BJ (cell line): ENCODE data around the gene USH2A. TPM values are rescaled to one million over a fixed set of nuclear protein-coding genes. Genes with fewer than 3 reads are reported as not detected.

Experiments
- CTCF ChIA-PET: fragments of 350-600 bp; formaldehyde crosslinking; extraction: SDS; loops from one replicate; lab custom pipeline; 2021; ENCODE audit warnings: antibody characterized with exemption, inconsistent platforms; lab: Yijun Ruan, JAX
- POLR2A ChIA-PET: fragments of 300-600 bp; sonication (Branson Sonifier 250); formaldehyde crosslinking; extraction: SDS; loops from one replicate; lab custom pipeline; 2021; ENCODE audit warnings: antibody characterized with exemption; lab: Charles Lee
- DNase-seq: peaks from one replicate; pipeline ENCODE4 v3.0.0-alpha.2; 2011; ENCODE audit warnings: low read depth
- H3K27me3 ChIP-seq: 2 replicates; pipeline ENCODE4 v1.6.0; 2011; ENCODE audit warnings: low read length; ENCODE audit not compliant: control insufficient read depth, insufficient read depth
- H3K36me3 ChIP-seq: 2 replicates; pipeline ENCODE4 v1.5.1; 2011; ENCODE audit warnings: low read length; ENCODE audit not compliant: control insufficient read depth, insufficient read depth
- H3K4me3 ChIP-seq: 2 replicates; pipeline ENCODE4 v1.5.1; 2011; ENCODE audit warnings: low read depth, mild to moderate bottlenecking, control low read depth, low read length
- polyA plus RNA-seq: library from polyadenylated mRNA; depleted of rRNA; stranded (reverse); fragments of >200 nt; gene quantifications from 2 replicates; pipeline ENCODE4 v1.2.3, GENCODE V29; 2011
- TF ChIP-seq, protein P1 (sequence below): IDR thresholded peaks from 2 replicates; pipeline ENCODE4 v1.5.1; 2011; ENCODE audit warnings: low read depth, mild to moderate bottlenecking, control low read depth, inconsistent platforms, low read length, moderate library complexity; ENCODE audit not compliant: insufficient read depth

Gene USH2A
- polyA plus RNA-seq, 1 experiment = under 0.01 TPM

DNA sequence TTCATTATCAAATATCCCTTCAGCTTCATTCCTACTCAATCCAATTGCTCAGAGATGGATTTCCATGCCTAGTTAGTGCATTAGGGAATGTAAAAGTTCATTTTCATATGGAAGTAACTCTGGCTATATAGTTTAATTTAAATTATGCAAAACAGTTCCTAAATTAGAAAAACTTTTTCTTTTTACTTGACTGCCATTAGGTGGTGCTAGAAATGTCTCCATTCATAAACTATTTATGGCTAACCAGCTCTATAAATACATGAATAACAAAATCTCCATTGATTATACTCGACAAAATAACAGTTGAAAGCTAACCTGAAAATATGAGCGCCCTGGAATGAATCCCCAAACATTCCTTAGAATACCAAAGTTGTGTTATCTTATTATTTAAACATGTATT lies 311.4 kb downstream of the USH2A start:
- CTCF ChIA-PET = interaction anchor here (1.2 to 1.7 kb wide), 2 partner anchors 8 to 110 kb away, joined by 4 to 5 read pairs; no protein-coding TSS in a partner anchor
- DNase-seq = no peak
- TF ChIP-seq, protein P1, sequence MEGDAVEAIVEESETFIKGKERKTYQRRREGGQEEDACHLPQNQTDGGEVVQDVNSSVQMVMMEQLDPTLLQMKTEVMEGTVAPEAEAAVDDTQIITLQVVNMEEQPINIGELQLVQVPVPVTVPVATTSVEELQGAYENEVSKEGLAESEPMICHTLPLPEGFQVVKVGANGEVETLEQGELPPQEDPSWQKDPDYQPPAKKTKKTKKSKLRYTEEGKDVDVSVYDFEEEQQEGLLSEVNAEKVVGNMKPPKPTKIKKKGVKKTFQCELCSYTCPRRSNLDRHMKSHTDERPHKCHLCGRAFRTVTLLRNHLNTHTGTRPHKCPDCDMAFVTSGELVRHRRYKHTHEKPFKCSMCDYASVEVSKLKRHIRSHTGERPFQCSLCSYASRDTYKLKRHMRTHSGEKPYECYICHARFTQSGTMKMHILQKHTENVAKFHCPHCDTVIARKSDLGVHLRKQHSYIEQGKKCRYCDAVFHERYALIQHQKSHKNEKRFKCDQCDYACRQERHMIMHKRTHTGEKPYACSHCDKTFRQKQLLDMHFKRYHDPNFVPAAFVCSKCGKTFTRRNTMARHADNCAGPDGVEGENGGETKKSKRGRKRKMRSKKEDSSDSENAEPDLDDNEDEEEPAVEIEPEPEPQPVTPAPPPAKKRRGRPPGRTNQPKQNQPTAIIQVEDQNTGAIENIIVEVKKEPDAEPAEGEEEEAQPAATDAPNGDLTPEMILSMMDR = peak; percentile 27; the same call in 1 of the 2 replicates

DNA sequence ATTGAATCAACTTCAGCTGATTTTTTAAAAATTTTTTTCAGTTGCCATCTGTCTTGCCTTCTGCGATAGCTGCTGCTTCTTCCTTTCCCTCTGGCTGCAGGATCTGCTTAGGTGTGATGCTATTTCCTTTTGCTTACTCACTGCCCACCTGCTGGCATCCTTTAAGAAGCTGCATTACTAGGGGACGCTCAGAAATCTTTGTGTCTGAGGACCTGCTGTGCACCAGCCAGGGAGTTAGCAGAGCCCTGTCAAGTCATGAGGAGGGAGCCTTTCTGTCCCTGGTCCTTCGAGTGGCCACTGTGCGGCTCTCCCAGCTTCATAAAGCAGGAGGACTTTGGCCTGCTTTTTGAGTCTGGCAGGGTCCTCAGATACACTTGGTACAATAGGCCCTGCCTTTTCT lies 327.8 kb downstream of the USH2A start:
- TF ChIP-seq, protein P1 = no peak
- ChIA-PET POLR2A (no interaction called here), CTCF (no interaction called here)
- H3K27me3 ChIP-seq = no peaks in the 10 kb centered on the region
- H3K36me3 ChIP-seq = no peaks in the 10 kb centered on the region
- DNase-seq = no peak
- no peak overlapping the region for H3K4me3 ChIP-seq

More for the DNA sequence above, 311.4 kb downstream of the USH2A start:
- no peaks in the 10 kb centered on the region for H3K27me3 ChIP-seq
- H3K4me3 ChIP-seq = no peak overlapping the region
- H3K36me3 ChIP-seq = no peaks in the 10 kb centered on the region
- POLR2A ChIA-PET = no interaction called here

DNA sequence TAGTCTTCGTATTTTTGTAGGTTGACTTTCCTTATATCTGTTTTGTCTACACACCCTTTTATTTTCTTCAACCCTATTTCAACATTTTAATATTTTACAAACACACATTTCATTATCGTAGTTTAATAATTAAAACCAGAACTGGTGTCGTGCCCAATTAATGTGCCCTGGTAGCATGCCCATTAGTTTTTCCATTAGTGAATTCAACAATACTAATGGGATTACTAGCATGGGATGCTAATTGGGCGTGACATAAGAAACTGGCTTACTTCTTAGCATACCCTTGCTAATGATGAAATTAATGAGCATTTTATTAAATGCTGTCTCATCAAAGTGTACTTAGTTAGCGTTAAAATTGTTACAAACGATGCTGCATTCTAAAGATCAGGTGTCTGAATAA lies 332.7 kb downstream of the USH2A start:
- TF ChIP-seq, protein P1 = no peak
- no peak overlapping the region for H3K4me3 ChIP-seq
- POLR2A ChIA-PET = no interaction called here
- no peak for DNase-seq
- CTCF ChIA-PET = no interaction called here
- H3K36me3 ChIP-seq = no peaks in the 10 kb centered on the region
- no peaks in the 10 kb centered on the region for H3K27me3 ChIP-seq

DNA sequence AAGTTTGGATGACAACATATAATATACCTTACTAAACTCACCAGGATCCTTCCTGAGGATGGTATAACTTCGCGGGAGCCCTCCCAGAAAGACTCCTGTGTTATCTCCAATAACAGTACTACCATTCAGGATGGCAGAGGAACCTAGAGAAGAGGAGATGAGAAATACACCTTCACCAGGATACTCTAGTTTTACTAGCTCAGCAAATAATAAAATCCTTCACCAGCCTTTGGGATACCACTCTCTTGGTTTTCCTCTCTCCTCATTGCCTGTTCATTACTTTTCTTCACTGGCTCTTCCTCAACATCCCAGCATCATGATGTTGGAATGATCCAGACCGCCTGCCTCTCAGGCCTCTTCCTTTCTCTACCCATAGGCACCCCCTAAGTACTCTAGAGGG lies 336.6 kb downstream of the USH2A start:
- ChIA-PET POLR2A (no interaction called here), CTCF (no interaction called here)
- DNase-seq = no peak
- H3K4me3 ChIP-seq = no peak overlapping the region
- H3K27me3 ChIP-seq = no peaks in the 10 kb centered on the region
- H3K36me3 ChIP-seq = no peaks in the 10 kb centered on the region
- TF ChIP-seq, protein P1 = no peak

DNA sequence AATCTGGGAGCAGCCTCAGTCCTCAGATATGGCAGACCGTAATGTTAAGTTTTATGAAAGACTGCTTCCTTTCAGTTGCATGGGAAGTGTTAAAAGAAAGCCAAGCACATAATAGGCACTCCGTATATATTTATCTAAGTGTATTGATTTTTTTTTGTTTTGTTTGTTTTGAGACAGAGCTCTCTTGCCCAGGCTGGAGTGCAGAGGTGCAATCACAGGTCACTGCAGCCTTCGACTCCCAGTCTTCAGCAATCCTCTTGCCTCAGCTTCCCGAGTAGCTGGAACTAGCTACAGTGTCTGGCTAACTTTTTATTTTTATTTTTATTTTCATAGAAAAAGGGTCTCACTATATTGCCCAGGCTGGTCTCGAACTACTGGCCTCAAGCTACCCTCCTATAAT lies 341.8 kb downstream of the USH2A start:
- ChIA-PET POLR2A (no interaction called here), CTCF (no interaction called here)
- H3K27me3 ChIP-seq = no peaks in the 10 kb centered on the region
- no peak for DNase-seq
- TF ChIP-seq, protein P1 = no peak
- no peaks in the 10 kb centered on the region for H3K36me3 ChIP-seq
- no peak overlapping the region for H3K4me3 ChIP-seq
